Measurements from ENCODE around the gene MAOA. TPM values are rescaled to one million over a fixed set of nuclear protein-coding genes. Genes with fewer than 3 reads are reported as not detected.

MAOA gene
- total and polyA plus RNA-seq, 2 of the 13 experiments (the other 11 are each of a cell fraction or from before 2014, with no cell fraction given) = 13.4 to 14.7 TPM

DNA sequence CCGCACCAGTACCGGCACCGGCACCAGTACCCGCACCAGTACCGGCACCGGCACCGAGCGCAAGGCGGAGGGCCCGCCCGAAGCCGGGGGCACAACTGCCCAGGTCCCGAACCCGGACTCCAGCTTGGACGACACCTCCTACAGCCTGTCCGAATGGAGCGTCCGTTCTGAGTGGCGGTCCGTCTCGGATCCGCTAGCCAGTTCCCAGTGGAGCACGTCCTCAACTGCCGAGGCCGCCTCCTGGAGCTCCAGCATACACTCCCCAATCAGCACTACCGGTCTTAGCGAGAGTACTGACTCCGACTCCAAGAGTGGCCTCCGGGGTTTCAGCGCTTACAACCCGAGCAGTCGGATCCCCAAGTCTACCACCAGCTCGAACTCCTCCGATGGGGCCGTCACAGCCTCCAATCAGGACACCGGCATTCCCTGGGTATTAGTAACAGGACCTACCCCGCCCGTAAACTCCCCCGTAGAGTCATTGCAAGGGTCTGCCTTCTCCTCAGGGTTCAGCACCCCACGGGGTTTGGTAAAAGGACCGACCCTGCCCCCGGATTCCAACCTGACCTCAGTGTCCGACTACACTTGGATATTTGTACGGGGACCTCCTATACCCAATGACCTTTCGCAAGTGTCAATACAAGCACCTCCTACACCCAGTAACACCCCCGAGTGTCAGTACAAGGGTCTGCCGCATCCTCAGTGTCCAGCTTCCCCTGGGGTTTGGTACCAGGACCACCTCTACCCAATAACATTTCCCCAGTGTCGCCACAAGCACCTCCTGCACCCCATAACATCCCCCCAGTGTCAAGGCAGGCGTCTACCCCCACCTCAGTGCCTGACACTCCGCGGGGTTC, 721 bp upstream of the MAOA start (continued):
- no peak for TF ChIP-seq MZF1 (CRISPR knock-in tag; IDR thresholded peaks at IDR 0.05; ENCODE audit: borderline replicate concordance)
- 0 out of 2 replicates have a peak, but pooled peaks have one; percentile 64 for TF ChIP-seq ZNF709 (CRISPR knock-in tag; IDR thresholded peaks at IDR 0.05)
- TF ChIP-seq ZSCAN29 (CRISPR knock-in tag; conservative IDR thresholded peaks at IDR 0.05) = no peak

DNA sequence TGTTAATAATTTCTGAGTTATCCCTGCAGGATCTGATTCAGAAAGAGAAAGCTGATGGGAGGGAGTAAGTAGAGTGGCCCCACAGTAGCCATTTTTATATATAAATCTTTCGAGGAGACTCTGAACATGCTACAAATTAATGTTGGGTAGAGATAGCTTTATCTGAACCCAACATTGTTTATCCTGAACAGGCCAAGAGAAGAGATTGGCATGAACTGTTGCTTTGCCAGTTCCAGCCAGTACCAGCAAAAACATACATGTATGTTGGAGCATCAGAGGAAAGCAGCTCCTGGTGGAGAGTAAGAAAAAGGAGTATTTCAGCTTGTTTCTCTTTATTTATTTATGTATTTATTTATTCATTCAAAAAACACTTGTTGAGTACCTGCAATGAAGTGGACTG, 1.6 kb downstream of the MAOA start:
- DNase-seq (ENCODE audit: low spot score) = no peak
- TF ChIP-seq KMT2A (CRISPR knock-in tag; IDR thresholded peaks at IDR 0.05) = no peak
- TF ChIP-seq GPN1 (CRISPR knock-in tag; IDR thresholded peaks at IDR 0.05; ENCODE audit: borderline replicate concordance) = no peak
- TF ChIP-seq FOXK2 (IDR thresholded peaks at IDR 0.05) = no peak
- TF ChIP-seq ZSCAN21 (CRISPR knock-in tag; IDR thresholded peaks at IDR 0.05; ENCODE audit: borderline replicate concordance) = no peak
- no peak for TF ChIP-seq AGO2 (optimal IDR thresholded peaks at IDR 0.05; ENCODE audit: low read depth, low read length)
- no peak for TF ChIP-seq TCF7L2 (IDR thresholded peaks at IDR 0.05; ENCODE audit: low read depth, low read length)
- no peak for TF ChIP-seq ZNF180 (CRISPR knock-in tag; IDR thresholded peaks at IDR 0.05; ENCODE audit: borderline replicate concordance, low read depth)
- TF ChIP-seq, protein P1, sequence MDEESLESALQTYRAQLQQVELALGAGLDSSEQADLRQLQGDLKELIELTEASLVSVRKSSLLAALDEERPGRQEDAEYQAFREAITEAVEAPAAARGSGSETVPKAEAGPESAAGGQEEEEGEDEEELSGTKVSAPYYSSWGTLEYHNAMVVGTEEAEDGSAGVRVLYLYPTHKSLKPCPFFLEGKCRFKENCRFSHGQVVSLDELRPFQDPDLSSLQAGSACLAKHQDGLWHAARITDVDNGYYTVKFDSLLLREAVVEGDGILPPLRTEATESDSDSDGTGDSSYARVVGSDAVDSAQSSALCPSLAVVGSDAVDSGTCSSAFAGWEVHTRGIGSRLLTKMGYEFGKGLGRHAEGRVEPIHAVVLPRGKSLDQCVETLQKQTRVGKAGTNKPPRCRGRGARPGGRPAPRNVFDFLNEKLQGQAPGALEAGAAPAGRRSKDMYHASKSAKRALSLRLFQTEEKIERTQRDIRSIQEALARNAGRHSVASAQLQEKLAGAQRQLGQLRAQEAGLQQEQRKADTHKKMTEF (CRISPR knock-in tag; IDR thresholded peaks at IDR 0.05) = no peak
- no peak for TF ChIP-seq WIZ (CRISPR knock-in tag; IDR thresholded peaks at IDR 0.05)
- no peak for TF ChIP-seq FLYWCH1 (CRISPR knock-in tag; IDR thresholded peaks at IDR 0.05)
- TF ChIP-seq ZFP82 (CRISPR knock-in tag; IDR thresholded peaks at IDR 0.05; ENCODE audit: borderline replicate concordance) = no peak
- TF ChIP-seq MZF1 (CRISPR knock-in tag; IDR thresholded peaks at IDR 0.05; ENCODE audit: borderline replicate concordance) = no peak
- no peaks in the 10 kb centered on the region for H3K9me3 ChIP-seq (ENCODE audit: low read length)
- H4K20me1 ChIP-seq (ENCODE audit: insufficient read depth, low read length) = no peaks in the 10 kb centered on the region
- ATAC-seq = no peak
- H3K4me1 ChIP-seq (ENCODE audit: insufficient read depth, low read length) = peaks cover 7% of the 10 kb centered on the region; the same call in 1 of the 2 replicates
- in situ Hi-C loops (cut with HindIII; ENCODE audit: extremely low pct_ligation_motif_present, low pct_unique_long_range_greater_than_20kb) = loop anchor here (5.0 to 10.0 kb wide), 2 partner anchors 45 to 87 kb away; no protein-coding TSS in a partner anchor
- H3K4me3 ChIP-seq (replicated peaks in 1 of 3; ENCODE audit: insufficient read depth in 1 of 3, low read depth in 2 of 3, low read length in 3 of 3) = peak overlapping the region in 1 of 3 experiments; percentile 43; a peak in 2 of 6 replicates
- BruUV-seq (replicated peaks) = no TSS peak
- 93% methylated on average over 1 of the region's 1 CpG for WGBS (ENCODE audit: low lambda C conversion rate)
- H3K27ac ChIP-seq (ENCODE audit: extremely low read length, insufficient read depth, low read length) = no peak overlapping the region
- no peaks in the 10 kb centered on the region for H3K36me3 ChIP-seq (replicated peaks in 1 of 2; ENCODE audit: control insufficient read depth in 1 of 2, insufficient read depth in 2 of 2, low read length in 2 of 2)
- POLR2A ChIA-PET = no interaction called here
- CTCF ChIA-PET (ENCODE audit: low intra/inter-chr PET ratio, low total read pairs) = no interaction called here
- FAIRE-seq = no peak
- peaks cover 4% of the 10 kb centered on the region for H3K79me2 ChIP-seq (ENCODE audit: insufficient read depth, low read length)
- H3K4me2 ChIP-seq (ENCODE audit: low read depth, low read length) = peak overlapping the region; percentile 53
- H2AFZ ChIP-seq (ENCODE audit: low read length) = no peak overlapping the region
- no peaks in the 10 kb centered on the region for H3K27me3 ChIP-seq (ENCODE audit: control insufficient read depth in 1 of 2, insufficient read depth in 2 of 2, low read length in 2 of 2)
- intact Hi-C loops (cut with micrococcal nuclease; ENCODE audit: unreplicated experiment) = loop anchor here (5.0 kb wide), 3 partner anchors 35 to 95 kb away; no protein-coding TSS in a partner anchor
- no peak overlapping the region for H3K9ac ChIP-seq (ENCODE audit: insufficient read depth, low read depth, low read length)
